Hepatocyte (in vitro differentiated cells): Measurements from ENCODE around the gene GGT6.

Experiments
- CTCF ChIP-seq: fragments of 200-600 bp; sonication (generic); IDR thresholded peaks from 2 replicates; pipeline ENCODE4 v1.5.1; 2016; ENCODE audit warnings: antibody characterized with exemption, mild to moderate bottlenecking; ENCODE audit not compliant: poor library complexity
- EZH2 ChIP-seq: fragments of 200-600 bp; sonication (generic); IDR thresholded peaks from 2 replicates; pipeline ENCODE4 v1.6.1; 2016; ENCODE audit warnings: antibody characterized with exemption, mild to moderate bottlenecking, borderline replicate concordance

- TF ChIP-seq CTCF = no peak
- TF ChIP-seq EZH2 = no peak
Measured at GRCh38 chr17:4542003-4542725, 18.2 kb downstream of the GGT6 start.
